K562 treated with DMSO at 1 percent for 24 hours (cell line): ENCODE measurements around the gene L3MBTL4. TPM values are rescaled to one million over a fixed set of nuclear protein-coding genes. Genes with fewer than 3 reads are reported as not detected.

Source experiments
- total RNA-seq: library from RNA; unstranded; fragments of 300-600 nt; gene quantifications from 2 replicates; pipeline ENCODE4 v1.2.3, GENCODE V29; 2022; ENCODE audit warnings: low read depth; ENCODE audit not compliant: insufficient read depth

Gene L3MBTL4
- not detected in 2 replicates for total RNA-seq

GRCh38 chr18:6414723-6415417, at the start of gene L3MBTL4:
Gene L3MBTL4 (minus strand): TSS chr18:6414911. CDS start chr18:6311625, 103,286 bp downstream.

